GM18498 (cell line): ENCODE results near the gene ADAM33.

ENCODE experiments used
- ATAC-seq: cut with Tn5 transposase; IDR thresholded peaks from one replicate; pipeline ENCODE4 v1.9.1; 2021; ENCODE audit warnings: mild to moderate bottlenecking, moderate library complexity; ENCODE audit not compliant: unreplicated experiment

Gene ADAM33

GRCh38 chr20:3681931-3682781 is at the start of gene ADAM33:
Gene ADAM33 (minus strand): TSS chr20:3682010. CDS start chr20:3682004, 6 bp downstream.
- ATAC-seq = no peak

- no peak for ATAC-seq
Measured at GRCh38 chr20:3730803-3731672, 49.2 kb upstream of the ADAM33 start.

GRCh38 chr20:3729811-3730540 is 48.2 kb upstream of the ADAM33 start:
- ATAC-seq = no peak

GRCh38 chr20:3729378-3729777 is 47.6 kb upstream of the ADAM33 start:
- ATAC-seq = no peak

GRCh38 chr20:3728876-3729275 is 47.1 kb upstream of the ADAM33 start:
- no peak for ATAC-seq

GRCh38 chr20:3728354-3728753 is 46.5 kb upstream of the ADAM33 start:
- no peak for ATAC-seq

- no peak for ATAC-seq
Measured at GRCh38 chr20:3727401-3728021, 45.7 kb upstream of the ADAM33 start.

GRCh38 chr20:3724356-3724755 is 42.5 kb upstream of the ADAM33 start:
- no peak for ATAC-seq

GRCh38 chr20:3723284-3723683 is 41.5 kb upstream of the ADAM33 start:
- no peak for ATAC-seq

GRCh38 chr20:3721912-3722311 is 40.1 kb upstream of the ADAM33 start:
- ATAC-seq = no peak

- ATAC-seq = no peak
Measured at GRCh38 chr20:3720626-3721025, 38.8 kb upstream of the ADAM33 start.

- no peak for ATAC-seq
Measured at GRCh38 chr20:3720068-3720467, 38.3 kb upstream of the ADAM33 start.

GRCh38 chr20:3719046-3719445 is 37.2 kb upstream of the ADAM33 start:
- no peak for ATAC-seq

GRCh38 chr20:3716195-3716834 is 34.5 kb upstream of the ADAM33 start:
- ATAC-seq = no peak

- ATAC-seq = no peak
Measured at GRCh38 chr20:3714092-3714491, 32.3 kb upstream of the ADAM33 start.

GRCh38 chr20:3712279-3712873 is 30.6 kb upstream of the ADAM33 start, which contains the start of gene SIGLEC1:
Gene SIGLEC1 (minus strand): TSS chr20:3712600. CDS start chr20:3707128, 5,472 bp downstream.
- ATAC-seq = no peak

- no peak for ATAC-seq
Measured at GRCh38 chr20:3711484-3711941, 29.7 kb upstream of the ADAM33 start.

GRCh38 chr20:3710703-3711483 is 29.1 kb upstream of the ADAM33 start:
- no peak for ATAC-seq

GRCh38 chr20:3710011-3710466 is 28.2 kb upstream of the ADAM33 start:
- no peak for ATAC-seq
